ENCODE data around the gene ANKRD33B. TPM values are rescaled to one million over a fixed set of nuclear protein-coding genes. Genes with fewer than 3 reads are reported as not detected.

The ANKRD33B gene
- polyA plus RNA-seq, 12 donors = 1.2 to 3.3 (median 1.8) TPM; not detected in 2

DNA sequence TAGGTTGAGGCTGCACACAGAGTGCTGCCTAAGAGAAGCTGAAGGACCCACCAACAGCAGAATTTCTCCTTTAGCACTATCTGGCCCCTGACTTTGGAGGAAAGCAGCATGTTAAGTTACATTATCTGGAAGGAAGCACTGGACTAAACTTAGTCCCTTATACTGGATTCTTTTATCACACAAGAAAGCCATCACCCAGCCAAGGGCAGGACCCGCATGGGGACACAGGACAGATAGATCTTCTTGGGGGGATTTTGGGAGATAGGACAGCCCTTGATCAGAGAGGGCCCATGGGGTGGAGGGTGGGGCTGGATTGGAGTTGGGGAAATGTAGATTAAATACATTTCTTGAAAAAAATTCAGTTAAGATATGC lies 14.4 kb downstream of the ANKRD33B start:
- DNase-seq = no peak

DNA sequence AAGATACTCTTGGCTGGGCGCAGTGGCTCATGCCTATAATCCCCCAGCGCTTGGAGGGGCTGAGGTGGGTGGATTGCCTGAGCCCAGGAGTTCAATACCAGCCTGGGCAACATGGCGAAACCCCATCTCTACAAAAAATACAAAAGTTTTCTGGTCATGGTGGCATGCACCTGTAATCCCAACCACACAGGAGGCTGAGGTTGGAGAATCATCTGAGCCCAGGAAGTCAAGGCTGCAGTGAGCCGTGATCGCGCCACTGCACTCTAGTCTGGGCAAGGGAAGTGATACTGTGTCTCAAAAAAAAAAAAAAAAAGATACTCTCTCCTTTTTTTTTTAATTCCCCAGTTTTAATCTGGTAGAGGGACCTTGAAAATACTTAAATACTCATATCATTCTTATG lies 15.0 kb downstream of the ANKRD33B start:
- no peak for DNase-seq

DNA sequence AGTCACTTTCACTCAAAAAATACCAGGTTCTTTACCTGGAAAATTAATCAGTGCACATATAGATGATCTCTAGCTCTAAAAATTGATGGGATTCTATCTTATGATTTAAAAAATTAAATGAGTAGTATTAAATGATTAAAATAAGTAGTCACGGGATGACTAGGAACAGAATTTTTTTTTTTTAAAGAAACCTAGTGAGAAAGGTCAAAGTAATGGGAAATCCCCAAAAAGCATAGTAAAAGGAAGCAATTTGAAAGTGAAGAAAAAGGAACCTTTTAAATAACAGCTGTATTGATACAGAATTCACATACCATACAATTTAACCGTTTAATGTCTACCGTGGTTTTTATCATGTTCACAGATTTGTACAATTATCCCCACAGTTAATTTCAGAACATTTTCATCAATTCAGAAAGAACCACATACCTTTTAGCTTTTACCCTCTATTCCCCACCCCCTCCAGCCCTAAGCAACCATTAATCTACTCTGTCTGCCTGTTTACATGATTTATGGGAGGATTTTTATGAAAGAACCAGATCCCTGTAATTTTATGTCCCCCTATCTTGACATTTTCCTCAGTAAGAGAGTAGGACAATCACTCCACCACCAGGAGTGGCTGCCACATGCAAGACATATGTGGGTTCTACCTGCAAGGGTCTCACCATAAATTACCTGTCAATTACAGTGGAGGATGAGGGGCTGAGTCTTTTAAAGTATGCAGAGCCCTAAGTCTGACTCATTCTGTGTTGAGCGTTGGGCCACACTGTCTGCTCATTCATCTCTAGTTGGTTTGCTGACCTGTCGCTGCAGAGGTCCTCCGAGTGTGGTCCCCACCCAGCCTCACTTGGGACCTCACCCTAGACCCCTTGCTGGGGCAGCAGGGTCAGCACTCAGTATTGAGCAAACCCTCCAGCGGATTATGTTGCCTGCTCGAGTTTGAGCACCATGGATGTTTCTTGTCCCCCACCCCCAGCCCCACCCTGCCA lies 16.0 kb downstream of the ANKRD33B start:
- no peak for DNase-seq

DNA sequence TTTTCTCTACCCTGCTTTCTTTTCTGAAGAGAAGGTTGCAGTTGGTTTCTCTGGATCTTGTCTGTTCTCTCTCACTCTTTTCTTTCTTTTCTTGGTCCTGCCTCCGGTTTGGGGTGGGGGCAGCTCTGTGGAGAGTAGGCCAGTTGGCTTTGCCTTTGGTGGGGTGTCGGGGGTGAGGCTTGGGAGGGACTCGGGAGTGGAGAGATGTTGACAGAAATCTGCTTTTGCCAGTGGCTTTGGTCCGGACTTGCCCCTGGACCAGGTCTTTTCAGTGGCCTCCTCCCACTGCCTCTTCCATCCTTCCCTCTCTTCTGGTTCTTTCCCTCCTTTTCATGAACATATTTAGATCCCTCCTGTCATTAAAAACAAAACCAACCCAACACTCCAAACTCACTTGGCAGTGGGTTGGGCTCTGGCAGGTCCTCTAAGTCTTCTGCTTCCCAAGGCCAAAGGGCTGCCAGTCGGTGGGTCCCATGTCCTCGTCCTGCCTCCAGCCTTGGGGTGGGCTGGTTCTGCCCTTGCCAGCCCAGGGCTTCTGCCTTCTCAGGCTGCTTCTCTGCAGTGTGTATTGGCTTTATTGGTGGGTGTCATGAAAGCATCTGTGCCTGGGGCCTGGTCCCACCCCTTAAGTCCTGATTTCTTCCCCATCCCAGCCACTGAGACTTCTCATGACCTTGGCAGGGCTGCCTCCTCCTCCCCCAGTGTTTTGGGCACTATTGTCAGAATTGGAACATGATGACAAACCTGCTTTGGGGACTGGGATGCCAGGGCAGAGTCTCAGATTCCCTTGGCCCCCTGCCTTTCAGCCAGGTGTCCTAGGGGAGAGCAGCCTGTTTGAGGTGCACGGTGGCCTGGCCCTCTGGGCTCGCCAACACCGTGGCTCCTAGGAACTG lies 16.9 kb downstream of the ANKRD33B start:
- no peak for DNase-seq

DNA sequence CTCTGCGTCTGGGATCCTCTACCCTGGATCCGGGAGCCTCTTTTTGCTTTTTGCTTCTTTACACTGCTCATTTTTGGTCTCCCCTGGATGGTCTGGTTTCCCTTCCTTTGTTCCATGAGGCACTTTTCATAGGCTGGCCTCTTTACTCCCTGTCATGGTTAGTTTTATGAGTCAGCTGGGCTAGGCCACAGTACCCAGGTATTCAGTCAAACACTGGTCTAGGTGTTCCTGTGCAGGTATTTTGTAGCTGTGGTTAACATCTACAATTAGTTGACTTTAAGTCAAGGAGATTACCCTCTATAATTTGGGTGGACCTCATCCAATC lies 17.5 kb downstream of the ANKRD33B start:
- no peak for DNase-seq

DNA sequence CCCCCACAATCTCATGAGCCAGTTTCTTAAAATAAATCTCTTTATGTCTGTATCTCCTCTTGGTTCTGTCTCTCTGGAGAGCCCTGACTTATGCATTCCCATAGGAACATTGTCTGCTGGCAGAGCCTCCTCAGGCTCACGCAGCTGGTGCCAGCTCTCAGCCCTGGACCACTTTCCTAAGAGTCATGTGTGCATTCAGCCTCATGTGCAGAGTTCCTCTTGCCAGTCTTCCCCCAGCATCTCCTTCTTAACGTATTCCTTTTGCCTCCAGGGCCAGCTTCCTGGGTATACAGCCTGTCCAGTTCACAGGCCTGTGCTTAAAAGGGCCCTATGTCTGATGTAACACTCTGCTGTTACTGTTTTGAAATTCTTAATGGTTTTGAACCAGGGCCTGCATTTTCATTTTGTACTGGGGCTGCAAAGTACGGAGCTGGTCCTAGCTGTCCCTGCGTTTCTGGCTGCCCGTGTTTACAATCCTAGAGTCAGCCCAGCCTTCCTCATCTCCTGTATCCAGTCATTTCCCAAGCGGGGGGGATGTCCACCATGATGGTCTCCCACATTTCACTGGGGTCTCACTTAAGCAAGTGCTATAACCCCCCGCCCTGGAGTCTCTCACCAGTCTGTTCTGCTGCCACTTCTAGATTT lies 18.1 kb downstream of the ANKRD33B start:
- DNase-seq = no peak

DNA sequence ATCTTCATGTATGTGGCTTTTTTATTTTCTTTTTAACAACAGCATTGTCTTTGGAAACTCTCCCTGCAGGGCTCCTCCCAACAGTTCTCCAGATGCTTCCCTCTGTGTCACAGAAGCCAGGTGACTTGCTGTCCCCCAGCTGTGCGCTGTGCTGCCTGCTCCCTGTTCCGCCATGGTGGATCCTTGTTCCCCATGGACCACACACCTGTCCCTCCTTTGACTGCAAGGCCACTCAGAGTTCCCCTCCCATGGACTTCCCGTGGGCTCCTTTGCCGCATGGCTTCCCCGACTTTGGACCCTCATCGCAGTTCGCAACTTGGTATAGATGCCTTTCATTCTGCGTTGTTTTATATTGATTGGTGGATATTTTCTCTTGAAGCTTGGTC lies 18.6 kb downstream of the ANKRD33B start:
- DNase-seq = no peak

DNA sequence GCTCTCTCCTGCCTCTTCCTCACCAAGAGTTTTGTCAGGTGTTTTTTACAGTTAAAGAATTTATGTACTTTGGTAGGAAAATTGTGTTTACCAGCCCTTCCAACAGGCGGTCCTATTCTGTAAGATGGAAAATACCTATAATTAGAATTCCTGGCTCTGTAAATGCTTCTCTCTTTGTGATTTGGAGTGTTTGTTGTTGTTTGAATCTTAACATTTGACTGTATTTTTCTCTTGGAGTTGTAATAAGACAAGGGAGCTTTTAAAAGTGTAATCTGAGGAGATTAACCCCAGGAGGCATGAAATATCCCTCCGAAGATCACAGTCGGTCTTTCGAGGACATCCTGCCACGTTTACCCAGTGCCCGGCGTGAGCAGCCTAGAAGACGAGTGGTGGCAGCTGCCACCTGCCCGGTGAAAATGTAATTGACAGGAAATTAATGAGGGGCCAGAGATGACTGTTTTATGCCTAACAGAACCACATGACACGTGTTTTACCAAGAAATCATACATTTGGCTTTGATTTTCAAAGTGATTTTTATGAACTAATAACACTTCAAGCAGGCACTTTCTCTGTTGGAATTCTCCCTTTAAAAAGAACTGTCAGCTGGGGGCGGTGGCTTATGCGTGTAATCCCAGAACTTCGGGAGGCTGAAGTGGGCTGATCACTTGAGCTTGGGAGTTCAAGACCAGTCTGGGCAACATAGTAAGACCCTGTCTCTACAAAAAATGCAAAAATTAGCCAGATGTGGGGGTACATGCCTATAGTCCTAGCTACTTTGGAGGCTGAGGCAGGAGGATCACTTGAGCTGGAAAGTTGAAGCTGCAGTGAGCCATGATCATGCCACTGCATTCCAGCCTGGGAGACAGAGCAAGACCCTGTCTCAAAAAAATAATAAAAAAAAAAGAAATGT lies 20.0 kb downstream of the ANKRD33B start:
- DNase-seq = no peak

DNA sequence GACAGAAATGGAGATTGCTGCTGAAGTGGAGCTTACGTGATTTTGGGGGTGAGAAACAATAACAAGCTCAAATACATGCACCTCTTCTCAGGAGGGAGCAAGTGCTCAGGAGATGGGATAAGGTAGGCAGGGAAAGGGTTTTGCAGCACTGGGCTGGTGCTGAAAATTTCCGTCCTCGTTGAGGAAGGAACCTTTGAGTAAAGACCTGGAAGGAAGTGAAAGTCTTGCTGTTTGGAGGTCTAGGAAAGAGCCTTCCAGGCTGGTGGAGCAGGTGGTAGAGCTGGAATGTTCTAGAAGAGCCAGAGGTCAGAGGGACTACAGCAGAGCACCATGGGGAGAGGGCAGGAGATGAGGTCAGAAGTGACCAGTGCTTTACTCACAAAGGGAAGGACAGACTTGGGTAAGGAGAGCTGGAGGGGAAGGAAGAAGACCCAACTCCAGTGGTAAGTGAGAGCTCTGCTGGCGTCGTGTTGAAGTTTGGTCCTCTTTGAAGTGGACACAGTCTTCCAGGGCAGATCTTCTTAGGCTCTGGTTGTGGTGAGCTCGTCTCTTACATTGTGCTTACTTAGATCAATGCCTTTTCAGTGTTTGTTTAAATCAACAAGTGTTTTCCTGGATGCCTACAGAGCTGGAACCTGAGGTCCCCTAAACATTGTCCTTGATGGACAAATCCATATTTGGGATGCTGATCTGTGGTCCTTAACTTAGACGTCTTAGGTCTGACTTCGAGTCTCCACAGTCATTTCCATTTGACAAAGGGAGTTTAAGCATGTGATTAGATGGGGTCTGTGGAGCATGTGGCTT lies 21.0 kb downstream of the ANKRD33B start:
- no peak for DNase-seq

DNA sequence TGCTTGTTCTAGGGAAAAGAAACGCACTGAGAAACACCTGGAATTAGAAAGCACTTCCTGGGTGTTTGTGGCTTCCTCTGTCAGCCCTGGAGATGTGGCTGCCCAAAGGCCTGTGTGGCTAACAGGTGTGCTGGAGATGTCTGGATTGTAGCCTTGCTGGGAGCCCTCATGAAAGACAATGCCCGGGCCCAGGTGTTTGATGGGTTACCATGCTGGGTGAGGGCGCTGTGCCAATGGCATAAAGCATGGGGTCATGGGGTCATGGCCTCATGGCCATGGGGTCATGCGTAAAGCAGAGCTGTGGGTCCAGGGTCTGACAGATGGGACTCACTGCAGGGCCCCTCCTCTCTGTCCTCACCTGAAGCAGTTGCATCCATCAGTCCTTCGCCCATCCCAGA lies 21.6 kb downstream of the ANKRD33B start:
- no peak for DNase-seq

DNA sequence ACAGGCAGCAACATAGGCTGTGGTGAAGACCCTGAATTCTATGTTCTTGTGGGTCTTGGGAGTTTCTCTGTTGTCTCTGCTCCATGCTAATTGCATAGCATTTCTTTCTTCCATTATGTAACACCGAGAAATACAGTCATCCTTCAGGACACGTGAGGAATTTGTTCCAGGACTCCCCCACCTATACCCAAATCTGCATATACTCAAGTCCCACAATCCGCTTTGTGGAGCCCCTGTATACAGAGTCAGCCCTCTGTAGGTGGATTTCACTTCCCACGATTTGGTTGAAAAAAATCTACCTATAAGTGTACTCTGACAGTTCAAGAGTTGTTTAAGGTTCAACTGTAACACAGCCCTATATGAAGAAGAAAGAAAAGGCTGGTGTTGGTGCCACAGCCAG lies 22.1 kb downstream of the ANKRD33B start:
- DNase-seq = no peak

DNA sequence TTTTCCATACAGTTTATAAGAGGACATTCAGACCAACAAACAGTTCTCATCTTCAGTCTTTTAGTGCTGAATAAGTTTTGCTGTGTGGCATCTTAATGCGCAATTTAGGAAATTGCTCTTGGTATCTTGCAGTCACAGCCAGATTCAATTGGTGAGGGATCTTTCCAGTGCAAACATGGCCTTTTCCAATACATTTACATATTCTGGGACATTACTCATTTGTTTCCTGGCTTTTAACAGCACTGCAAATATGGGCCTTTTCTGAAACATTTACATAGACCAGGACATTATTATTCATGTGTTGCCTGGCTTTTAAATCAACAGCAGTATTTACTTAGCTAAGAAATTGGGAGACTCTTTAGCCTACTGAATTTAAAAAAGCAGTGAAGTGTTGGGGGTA lies 22.7 kb downstream of the ANKRD33B start:
- no peak for DNase-seq

DNA sequence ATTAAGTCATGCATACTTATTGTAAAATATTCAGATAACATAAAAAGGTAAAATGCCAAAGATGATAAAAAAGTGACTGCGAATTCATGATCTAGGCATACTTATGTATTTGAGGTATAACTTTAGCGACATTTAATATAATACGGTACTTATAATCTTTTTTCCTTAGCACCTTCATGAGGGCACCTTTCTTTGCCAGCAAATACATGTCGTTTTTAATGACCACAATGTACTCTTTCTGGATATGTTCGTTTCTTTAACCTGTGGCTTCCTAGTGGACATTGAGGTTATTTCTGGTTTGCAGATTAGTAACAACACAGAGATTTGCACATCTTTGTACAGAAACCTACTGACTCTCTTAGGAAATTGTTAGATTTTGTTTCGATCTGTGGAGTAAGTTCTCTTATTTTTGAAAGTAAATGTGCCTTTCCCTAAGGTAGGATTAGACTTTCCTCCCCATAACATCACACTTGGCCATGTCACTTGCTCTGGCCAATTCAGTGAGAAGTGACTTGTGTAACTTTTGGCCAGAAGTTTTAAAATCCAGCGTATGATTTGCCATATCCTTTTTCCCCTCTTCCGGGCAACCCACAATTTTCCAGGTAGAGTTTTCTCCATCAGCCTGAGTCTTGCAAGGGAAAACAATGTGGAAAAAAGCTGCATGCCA lies 24.4 kb downstream of the ANKRD33B start:
- no peak for DNase-seq

DNA sequence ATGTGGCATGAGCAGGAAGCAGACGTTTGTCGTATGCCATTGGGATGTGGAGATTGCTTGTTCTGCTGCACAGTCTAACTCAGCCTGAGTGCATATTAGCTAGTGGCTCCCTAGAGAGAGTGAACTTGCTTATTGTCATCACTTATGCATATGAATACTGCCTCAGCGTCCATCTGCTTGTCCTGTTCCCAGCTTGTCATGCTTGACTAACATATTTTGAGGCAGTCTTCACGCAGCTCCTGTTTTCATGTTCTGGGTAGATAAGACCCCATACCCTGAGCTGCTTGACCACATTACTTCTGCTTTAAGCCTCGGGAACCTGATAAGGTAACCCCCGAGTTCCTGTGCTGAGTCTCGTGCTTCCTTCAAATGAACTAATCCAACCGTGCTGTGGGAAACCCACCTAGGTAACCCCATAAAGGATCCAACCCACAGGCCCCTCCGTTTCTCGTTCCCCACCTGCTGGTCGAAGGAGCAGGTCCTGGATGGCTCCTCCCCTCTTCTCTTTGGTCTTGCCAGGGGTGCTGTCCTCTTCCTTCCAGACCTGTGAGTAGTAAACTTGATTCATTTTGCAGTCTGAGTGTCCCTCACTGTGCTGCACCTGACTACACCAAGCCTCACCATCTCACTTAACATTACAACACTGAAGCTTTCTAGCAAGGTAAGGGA lies 25.0 kb downstream of the ANKRD33B start:
- no peak for DNase-seq

DNA sequence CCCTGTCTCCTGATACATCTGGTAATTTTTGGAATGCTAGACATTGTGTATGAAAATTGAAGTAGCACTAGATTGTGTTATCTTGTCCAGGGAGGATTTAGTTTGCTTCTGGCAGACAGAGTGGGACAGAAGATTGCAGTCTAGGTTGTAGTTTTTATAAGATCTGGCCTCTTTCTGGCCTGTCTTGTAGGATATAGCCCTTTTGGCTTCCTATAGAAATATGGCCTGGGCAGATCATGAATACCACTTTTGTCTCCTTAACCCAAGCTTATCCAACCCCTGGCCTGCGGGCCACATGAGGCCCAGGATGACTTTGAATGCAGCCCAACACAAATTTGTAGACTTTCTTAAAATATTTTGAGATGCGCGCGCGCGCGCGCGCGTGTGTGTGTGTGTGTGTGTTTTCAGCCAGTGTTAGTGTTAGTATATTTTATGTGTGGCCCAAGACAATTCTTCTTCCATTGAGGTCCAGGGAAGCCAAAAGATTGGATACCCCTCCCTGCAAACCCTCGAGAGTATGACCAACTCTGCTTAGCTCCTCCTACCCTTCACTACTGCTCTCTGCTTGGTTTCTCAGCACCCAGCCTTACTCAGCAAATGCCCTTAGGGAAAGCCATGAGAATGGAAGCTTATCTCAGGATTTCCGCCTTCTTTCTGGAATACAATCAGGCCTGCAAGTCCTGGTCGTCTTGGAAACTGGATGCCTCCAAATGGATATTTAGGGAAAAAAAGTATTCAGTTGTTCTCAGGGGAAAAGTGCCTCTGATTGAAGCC lies 26.5 kb downstream of the ANKRD33B start:
- no peak for DNase-seq

DNA sequence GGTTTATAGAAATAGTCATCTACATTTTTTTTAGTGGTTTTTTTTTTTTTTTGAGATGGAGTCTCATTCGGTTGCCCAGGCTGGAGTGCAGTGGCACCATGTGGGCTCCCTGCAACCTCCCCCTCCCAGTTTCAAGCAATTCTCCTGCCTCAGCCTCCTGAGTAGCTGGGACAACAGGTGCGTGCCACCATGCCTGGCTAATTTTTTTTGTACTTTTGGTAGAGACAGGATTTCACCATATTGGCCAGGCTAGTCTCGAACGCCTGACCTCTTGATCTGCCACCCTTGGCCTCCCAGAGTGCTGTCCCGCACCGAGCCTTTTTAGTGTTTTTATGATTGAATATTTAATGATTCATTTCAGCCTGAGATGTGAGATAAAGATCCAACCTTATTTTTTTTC lies 27.3 kb downstream of the ANKRD33B start:
- no peak for DNase-seq

DNA sequence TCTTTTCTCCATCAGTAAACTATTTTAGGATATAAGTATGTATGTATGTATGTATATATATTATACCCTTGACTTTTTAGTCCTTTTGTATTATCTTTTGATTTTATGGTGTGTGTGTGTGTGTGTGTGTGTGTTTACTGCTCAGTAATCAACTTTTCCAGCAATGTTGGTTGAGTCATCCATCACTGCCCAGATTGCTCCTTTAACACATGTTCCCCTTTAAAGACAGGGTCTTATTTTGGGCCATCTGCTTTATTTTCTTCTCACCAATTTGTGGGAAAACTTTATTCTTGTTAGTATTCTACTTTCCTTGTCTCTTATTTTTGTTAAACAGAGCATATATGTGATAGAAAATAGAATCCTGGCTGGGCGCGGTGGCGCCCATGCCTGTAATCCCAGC lies 28.1 kb downstream of the ANKRD33B start:
- DNase-seq = no peak

DNA sequence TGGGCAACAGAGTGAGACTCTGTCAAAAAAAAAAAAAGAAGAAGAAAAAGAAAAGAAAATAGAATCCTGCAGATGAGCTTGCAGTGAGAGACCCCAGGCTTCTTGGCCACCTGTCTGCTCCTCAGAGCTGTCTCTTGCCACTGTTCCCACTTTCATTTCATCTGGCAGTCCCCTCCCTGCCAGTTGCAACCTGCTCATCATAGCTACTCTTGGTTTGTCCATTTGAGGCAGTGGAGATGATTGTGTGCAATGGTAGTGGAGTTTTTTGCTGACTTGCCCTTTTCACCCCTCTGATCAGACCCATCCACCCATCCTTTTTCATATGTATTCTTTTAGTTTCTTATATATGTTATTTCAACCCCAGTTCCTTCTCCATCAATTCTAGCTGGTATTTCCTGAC lies 28.7 kb downstream of the ANKRD33B start:
- DNase-seq = no peak
